ENCODE results near the gene TTN.

- no peak for TF ChIP-seq ZNF70 (CRISPR knock-in tag; IDR thresholded peaks at IDR 0.05)
- no peak for TF ChIP-seq ARNTL (CRISPR knock-in tag; IDR thresholded peaks at IDR 0.05; ENCODE audit: borderline replicate concordance, low read depth)
- TF ChIP-seq, protein P1, sequence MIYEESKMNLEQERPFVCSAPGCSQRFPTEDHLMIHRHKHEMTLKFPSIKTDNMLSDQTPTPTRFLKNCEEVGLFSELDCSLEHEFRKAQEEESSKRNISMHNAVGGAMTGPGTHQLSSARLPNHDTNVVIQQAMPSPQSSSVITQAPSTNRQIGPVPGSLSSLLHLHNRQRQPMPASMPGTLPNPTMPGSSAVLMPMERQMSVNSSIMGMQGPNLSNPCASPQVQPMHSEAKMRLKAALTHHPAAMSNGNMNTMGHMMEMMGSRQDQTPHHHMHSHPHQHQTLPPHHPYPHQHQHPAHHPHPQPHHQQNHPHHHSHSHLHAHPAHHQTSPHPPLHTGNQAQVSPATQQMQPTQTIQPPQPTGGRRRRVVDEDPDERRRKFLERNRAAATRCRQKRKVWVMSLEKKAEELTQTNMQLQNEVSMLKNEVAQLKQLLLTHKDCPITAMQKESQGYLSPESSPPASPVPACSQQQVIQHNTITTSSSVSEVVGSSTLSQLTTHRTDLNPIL (CRISPR knock-in tag; IDR thresholded peaks at IDR 0.05; ENCODE audit: low read depth), result no peak
- TF ChIP-seq, protein P2, sequence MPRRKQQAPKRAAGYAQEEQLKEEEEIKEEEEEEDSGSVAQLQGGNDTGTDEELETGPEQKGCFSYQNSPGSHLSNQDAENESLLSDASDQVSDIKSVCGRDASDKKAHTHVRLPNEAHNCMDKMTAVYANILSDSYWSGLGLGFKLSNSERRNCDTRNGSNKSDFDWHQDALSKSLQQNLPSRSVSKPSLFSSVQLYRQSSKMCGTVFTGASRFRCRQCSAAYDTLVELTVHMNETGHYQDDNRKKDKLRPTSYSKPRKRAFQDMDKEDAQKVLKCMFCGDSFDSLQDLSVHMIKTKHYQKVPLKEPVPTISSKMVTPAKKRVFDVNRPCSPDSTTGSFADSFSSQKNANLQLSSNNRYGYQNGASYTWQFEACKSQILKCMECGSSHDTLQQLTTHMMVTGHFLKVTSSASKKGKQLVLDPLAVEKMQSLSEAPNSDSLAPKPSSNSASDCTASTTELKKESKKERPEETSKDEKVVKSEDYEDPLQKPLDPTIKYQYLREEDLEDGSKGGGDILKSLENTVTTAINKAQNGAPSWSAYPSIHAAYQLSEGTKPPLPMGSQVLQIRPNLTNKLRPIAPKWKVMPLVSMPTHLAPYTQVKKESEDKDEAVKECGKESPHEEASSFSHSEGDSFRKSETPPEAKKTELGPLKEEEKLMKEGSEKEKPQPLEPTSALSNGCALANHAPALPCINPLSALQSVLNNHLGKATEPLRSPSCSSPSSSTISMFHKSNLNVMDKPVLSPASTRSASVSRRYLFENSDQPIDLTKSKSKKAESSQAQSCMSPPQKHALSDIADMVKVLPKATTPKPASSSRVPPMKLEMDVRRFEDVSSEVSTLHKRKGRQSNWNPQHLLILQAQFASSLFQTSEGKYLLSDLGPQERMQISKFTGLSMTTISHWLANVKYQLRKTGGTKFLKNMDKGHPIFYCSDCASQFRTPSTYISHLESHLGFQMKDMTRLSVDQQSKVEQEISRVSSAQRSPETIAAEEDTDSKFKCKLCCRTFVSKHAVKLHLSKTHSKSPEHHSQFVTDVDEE (CRISPR knock-in tag; IDR thresholded peaks at IDR 0.05), result no peak
- no peak for TF ChIP-seq ZC3H10 (CRISPR knock-in tag; IDR thresholded peaks at IDR 0.05)
- TF ChIP-seq, protein P3, sequence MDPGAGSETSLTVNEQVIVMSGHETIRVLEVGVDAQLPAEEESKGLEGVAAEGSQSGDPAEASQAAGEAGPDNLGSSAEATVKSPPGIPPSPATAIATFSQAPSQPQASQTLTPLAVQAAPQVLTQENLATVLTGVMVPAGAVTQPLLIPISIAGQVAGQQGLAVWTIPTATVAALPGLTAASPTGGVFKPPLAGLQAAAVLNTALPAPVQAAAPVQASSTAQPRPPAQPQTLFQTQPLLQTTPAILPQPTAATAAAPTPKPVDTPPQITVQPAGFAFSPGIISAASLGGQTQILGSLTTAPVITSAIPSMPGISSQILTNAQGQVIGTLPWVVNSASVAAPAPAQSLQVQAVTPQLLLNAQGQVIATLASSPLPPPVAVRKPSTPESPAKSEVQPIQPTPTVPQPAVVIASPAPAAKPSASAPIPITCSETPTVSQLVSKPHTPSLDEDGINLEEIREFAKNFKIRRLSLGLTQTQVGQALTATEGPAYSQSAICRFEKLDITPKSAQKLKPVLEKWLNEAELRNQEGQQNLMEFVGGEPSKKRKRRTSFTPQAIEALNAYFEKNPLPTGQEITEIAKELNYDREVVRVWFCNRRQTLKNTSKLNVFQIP (CRISPR knock-in tag; IDR thresholded peaks at IDR 0.05; ENCODE audit: borderline replicate concordance, low read depth), result no peak
- no peak for TF ChIP-seq ZFP30 (CRISPR knock-in tag; IDR thresholded peaks at IDR 0.05)
Observed at GRCh38 chr2:178777577-178777976, 29.6 kb downstream of the TTN start.

Data from SK-N-SH treated with all-trans-retinoic acid at 6 μM for 48 hours (cell line).